K562 (cell line): ENCODE data around the gene PLXNB1. TPM values are rescaled to one million over a fixed set of nuclear protein-coding genes. Genes with fewer than 3 reads are reported as not detected.

Experiments
- EP300 ChIP-seq: IDR thresholded peaks from 2 replicates; pipeline ENCODE4 v1.6.1; 2012; ENCODE audit warnings: low read length, improper control_type of control experiment
- ZNF407 ChIP-seq: fragments of 450-650 bp; IDR thresholded peaks from 2 replicates; pipeline ENCODE4 v1.6.1; 2016; ENCODE audit warnings: low read depth
- polyA plus RNA-seq, 8 experiments: library from polyadenylated mRNA; depleted of rRNA in 4 of 8; stranded (reverse) in 5 of 8; unstranded in 3 of 8; fragments of >200 nt; fragmentation: Nextera tagmentation in 2 of 8; fragmentation: Illumina TruSeq in 1 of 8; extraction: Ambion mirVana in 2 of 8; extraction: Trizol in 1 of 8; gene quantifications; 2 replicates each; pipeline versions ENCODE4 v1.2.1 to v1.2.3, GENCODE V29; 2011 to 2014; ENCODE audit warnings: inconsistent platforms in 1 of 8, missing spikeins in 1 of 8
- total RNA-seq, 7 experiments: library from RNA; depleted of rRNA in 6 of 7; stranded (reverse); fragments of >200 nt in 6 of 7; fragmentation: Illumina TruSeq in 2 of 7; extraction: Trizol in 2 of 7; gene quantifications; 2 replicates each; pipeline versions ENCODE4 v1.2.1 to v1.2.3, GENCODE V29; 2011 to 2021; ENCODE audit warnings: low replicate concordance in 1 of 7

The PLXNB1 gene
- total and polyA plus RNA-seq, 9 of the 15 experiments (the other 6 are each of a cell fraction or from before 2014, with no cell fraction given): 0.17 to 17.4 (median 6.0) TPM

GRCh38 chr3:48439820-48440589 lies 10.1 kb upstream of the PLXNB1 start, which contains the start of the genes CCDC51 and TMA7 (continued):
- TF ChIP-seq ZNF407 (no peak), EP300 (no peak)
- TF ChIP-seq, all 486 proteins: peak for 97
